GM23248 (cell line): ENCODE data around the gene DNAH14. TPM values are rescaled to one million over a fixed set of nuclear protein-coding genes. Genes with fewer than 3 reads are reported as not detected.
A peak's percentile ranks its signal among the peaks of the same experiment; 100 is the strongest.

ENCODE experiments used
- DNase-seq: peaks from one replicate; pipeline ENCODE4 v3.0.0-alpha.2; 2015
- H2AFZ ChIP-seq: fragments of 200-600 bp; sonication (generic); 2 replicates; pipeline ENCODE4 v1.6.1; 2016; ENCODE audit warnings: antibody characterized with exemption
- H3F3A ChIP-seq: fragments of 200-600 bp; sonication (generic); 2 replicates; pipeline ENCODE4 v1.6.1; 2016; ENCODE audit warnings: mild to moderate bottlenecking, antibody characterized with exemption, mixed run types; ENCODE audit not compliant: insufficient read depth
- H3K27ac ChIP-seq: fragments of 200-600 bp; sonication (generic); 2 replicates; pipeline ENCODE4 v1.5.1; 2016; ENCODE audit warnings: mild to moderate bottlenecking
- H3K27me3 ChIP-seq: fragments of 200-600 bp; sonication (generic); replicated peaks from 2 replicates; pipeline ENCODE4 v1.6.1; 2016; ENCODE audit warnings: mild to moderate bottlenecking; ENCODE audit not compliant: insufficient read depth
- H3K36me3 ChIP-seq: fragments of 200-600 bp; sonication (generic); 2 replicates; pipeline ENCODE4 v1.6.1; 2016; ENCODE audit warnings: low read depth, mild to moderate bottlenecking
- H3K4me1 ChIP-seq: fragments of 200-600 bp; sonication (generic); 2 replicates; pipeline ENCODE4 v1.6.1; 2016; ENCODE audit warnings: mild to moderate bottlenecking; ENCODE audit not compliant: insufficient read depth
- H3K4me2 ChIP-seq: fragments of 200-600 bp; sonication (generic); one replicate; pipeline ENCODE4 v1.6.1; 2016; ENCODE audit warnings: mild to moderate bottlenecking; ENCODE audit not compliant: unreplicated experiment
- H3K4me3 ChIP-seq: fragments of 200-600 bp; sonication (generic); 2 replicates; pipeline ENCODE4 v1.5.1; 2016; ENCODE audit warnings: mild to moderate bottlenecking
- H3K79me2 ChIP-seq: fragments of 200-600 bp; sonication (generic); 2 replicates; pipeline ENCODE4 v1.6.1; 2016; ENCODE audit warnings: mild to moderate bottlenecking; ENCODE audit not compliant: insufficient read depth
- H3K9ac ChIP-seq: fragments of 200-600 bp; sonication (generic); 2 replicates; pipeline ENCODE4 v1.6.1; 2016; ENCODE audit warnings: mild to moderate bottlenecking
- H3K9me2 ChIP-seq: fragments of 200-600 bp; sonication (generic); 2 replicates; pipeline ENCODE4 v1.6.1; 2016; ENCODE audit warnings: mixed run types, mild to moderate bottlenecking, moderate library complexity; ENCODE audit not compliant: insufficient read depth
- H3K9me3 ChIP-seq: fragments of 200-600 bp; sonication (generic); one replicate; pipeline ENCODE4 v1.6.1; 2017; ENCODE audit warnings: low read depth
- H4K20me1 ChIP-seq: fragments of 200-600 bp; sonication (generic); 2 replicates; pipeline ENCODE4 v1.6.0; 2016; ENCODE audit not compliant: insufficient read depth
- EZH2 ChIP-seq: fragments of 200-600 bp; sonication (generic); IDR thresholded peaks from 2 replicates; pipeline ENCODE4 v1.6.1; 2018; ENCODE audit warnings: antibody characterized with exemption, mild to moderate bottlenecking; ENCODE audit not compliant: insufficient read depth, poor library complexity, severe bottlenecking
- EZH2phosphoT487 ChIP-seq: fragments of 200-600 bp; sonication (generic); IDR thresholded peaks from 2 replicates; pipeline ENCODE4 v1.6.1; 2018; ENCODE audit warnings: antibody characterized with exemption, moderate library complexity, mild to moderate bottlenecking, low read depth; ENCODE audit not compliant: insufficient read depth
- WGBS, 2 experiments: methylation state at CpG; one replicate each; pipeline ENCODE4 v1.1.6; 2015 to 2017; ENCODE audit warnings: low lambda C conversion rate in 2 of 2, low coverage in 1 of 2; ENCODE audit errors: missing lambda C conversion rate in 2 of 2; 5-methylcytosine and 5-hydroxymethylcytosine counted together
- in situ Hi-C: fragments of 300-500 bp; cut with MboI; formaldehyde crosslinking; loops from 2 replicates; pipeline ENCODE4 v1.15.0; 2020
- polyA plus RNA-seq: library from polyadenylated mRNA; unstranded; fragments of >200 nt; fragmentation: Nextera tagmentation; extraction: Ambion mirVana; gene quantifications from 2 replicates; pipeline ENCODE4 v1.2.1, GENCODE V29; 2016
- total RNA-seq: library from RNA; depleted of rRNA; stranded (reverse); fragments of >200 nt; shearing (Covaris generic); gene quantifications from 2 replicates; pipeline ENCODE4 v1.2.3, GENCODE V29; 2014

The DNAH14 gene
- total and polyA plus RNA-seq, 2 experiments from 2014 or later: 9.9 to 20.8 TPM

DNA sequence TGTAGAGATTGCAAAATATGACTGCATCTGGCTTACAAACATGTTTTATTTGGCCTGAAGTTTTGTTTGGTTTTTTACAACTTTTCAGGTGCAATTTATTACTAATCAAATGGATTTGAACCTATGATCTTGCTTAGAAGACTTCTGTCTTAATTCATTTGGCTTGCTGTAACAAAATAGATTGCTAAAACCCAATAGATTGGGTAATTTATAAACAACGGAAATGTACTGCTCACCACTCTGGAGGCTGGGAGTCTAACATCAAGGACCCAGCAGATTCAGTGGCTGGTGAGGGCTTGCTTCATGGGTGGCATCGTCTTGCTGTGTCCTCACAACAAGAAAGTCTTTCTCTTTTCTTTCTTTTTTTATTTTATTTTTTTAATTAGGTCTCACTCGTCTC lies 425.4 kb downstream of the DNAH14 start:
- Histone ChIP-seq H3K4me1 (no peaks in the 10 kb centered on the region), H3K36me3 (no peaks in the 10 kb centered on the region), H3K9me2 (no peaks in the 10 kb centered on the region), H2AFZ (no peak overlapping the region), H3K9me3 (no peaks in the 10 kb centered on the region), H3K27ac (no peak overlapping the region), H3F3A (no peaks in the 10 kb centered on the region), H3K4me3 (no peak overlapping the region), H4K20me1 (no peaks in the 10 kb centered on the region), H3K79me2 (no peaks in the 10 kb centered on the region), H3K9ac (no peak overlapping the region), H3K27me3 (0 out of 2 replicates have a peak, but pooled peaks cover 3% of the 10 kb centered on the region), H3K4me2 (no peak overlapping the region)
- no peak for TF ChIP-seq EZH2phosphoT487
- no peak for TF ChIP-seq EZH2
- DNase-seq: no peak
- 37 to 44% methylated on average over 3 of the region's 3 CpGs for WGBS, 2 experiments
- in situ Hi-C loops: no loop called here

GRCh38 chr1:225355863-225356262 lies 426.4 kb downstream of the DNAH14 start:
- no peak overlapping the region for H2AFZ ChIP-seq
- no peaks in the 10 kb centered on the region for H3F3A ChIP-seq
- 0 out of 2 replicates have a peak, but pooled peaks cover 3% of the 10 kb centered on the region for H3K27me3 ChIP-seq
- no peak overlapping the region for H3K27ac ChIP-seq
- TF ChIP-seq EZH2 (no peak), EZH2phosphoT487 (no peak)
- in situ Hi-C loops: no loop called here
- no peak for DNase-seq
- no peak overlapping the region for H3K9ac ChIP-seq
- no peaks in the 10 kb centered on the region for H3K36me3 ChIP-seq
- no peaks in the 10 kb centered on the region for H4K20me1 ChIP-seq
- no peaks in the 10 kb centered on the region for H3K4me1 ChIP-seq
- no peaks in the 10 kb centered on the region for H3K9me3 ChIP-seq
- H3K4me3 ChIP-seq: no peak overlapping the region
- no peak overlapping the region for H3K4me2 ChIP-seq
- WGBS, 2 experiments: 42 to 43% methylated on average over 1 of the region's 1 CpG
- H3K79me2 ChIP-seq: no peaks in the 10 kb centered on the region
- H3K9me2 ChIP-seq: no peaks in the 10 kb centered on the region

- Histone ChIP-seq H3K79me2 (no peaks in the 10 kb centered on the region), H3K27ac (no peak overlapping the region), H3K9ac (no peak overlapping the region), H3K27me3 (0 out of 2 replicates have a peak, but pooled peaks cover 3% of the 10 kb centered on the region), H3K4me2 (no peak overlapping the region), H3K4me3 (no peak overlapping the region), H3K9me3 (no peaks in the 10 kb centered on the region), H3F3A (0 out of 2 replicates have a peak, but pooled peaks cover 7% of the 10 kb centered on the region), H2AFZ (no peak overlapping the region), H3K36me3 (no peaks in the 10 kb centered on the region), H3K4me1 (0 out of 2 replicates have a peak, but pooled peaks cover 3% of the 10 kb centered on the region), H4K20me1 (no peaks in the 10 kb centered on the region), H3K9me2 (no peaks in the 10 kb centered on the region)
- DNase-seq: no peak
- TF ChIP-seq EZH2phosphoT487: no peak
- TF ChIP-seq EZH2: no peak
- 65 to 67% methylated on average over 4 of the region's 4 CpGs for WGBS, 2 experiments
- in situ Hi-C loops: no loop called here
These were observed 430.6 kb downstream of the DNAH14 start for GRCh38 chr1:225360119-225360518.

DNA sequence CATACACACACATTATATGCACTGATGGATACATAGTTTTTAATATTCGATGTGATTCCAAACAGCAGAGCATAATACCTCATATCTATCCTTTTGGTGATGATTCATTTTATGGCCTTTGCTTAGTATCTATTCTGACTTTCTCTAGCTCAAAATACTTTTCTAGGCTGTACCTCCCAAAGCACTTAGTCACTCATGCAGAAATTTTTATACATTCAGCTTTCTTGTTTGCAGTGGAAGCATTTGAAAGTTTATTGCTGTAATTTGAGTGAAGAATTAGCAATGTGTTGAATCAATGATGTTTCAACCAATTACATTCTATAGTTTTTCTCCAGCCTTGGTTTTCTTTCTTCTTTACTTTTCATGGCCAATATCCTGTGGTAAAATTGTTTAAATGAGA lies 431.7 kb downstream of the DNAH14 start:
- Histone ChIP-seq H3F3A (0 out of 2 replicates have a peak, but pooled peaks cover 7% of the 10 kb centered on the region), H3K4me1 (0 out of 2 replicates have a peak, but pooled peaks cover 3% of the 10 kb centered on the region), H3K4me3 (no peak overlapping the region), H3K79me2 (no peaks in the 10 kb centered on the region), H3K36me3 (no peaks in the 10 kb centered on the region), H2AFZ (no peak overlapping the region), H3K9me2 (no peaks in the 10 kb centered on the region), H3K4me2 (no peak overlapping the region), H3K9ac (no peak overlapping the region), H4K20me1 (no peaks in the 10 kb centered on the region), H3K27ac (no peak overlapping the region), H3K9me3 (no peaks in the 10 kb centered on the region), H3K27me3 (0 out of 2 replicates have a peak, but pooled peaks cover 3% of the 10 kb centered on the region)
- peak; percentile 32 for DNase-seq
- in situ Hi-C loops: no loop called here
- TF ChIP-seq EZH2 (no peak), EZH2phosphoT487 (no peak)
- 82 to 94% methylated on average over 1 of the region's 1 CpG for WGBS, 2 experiments

DNA sequence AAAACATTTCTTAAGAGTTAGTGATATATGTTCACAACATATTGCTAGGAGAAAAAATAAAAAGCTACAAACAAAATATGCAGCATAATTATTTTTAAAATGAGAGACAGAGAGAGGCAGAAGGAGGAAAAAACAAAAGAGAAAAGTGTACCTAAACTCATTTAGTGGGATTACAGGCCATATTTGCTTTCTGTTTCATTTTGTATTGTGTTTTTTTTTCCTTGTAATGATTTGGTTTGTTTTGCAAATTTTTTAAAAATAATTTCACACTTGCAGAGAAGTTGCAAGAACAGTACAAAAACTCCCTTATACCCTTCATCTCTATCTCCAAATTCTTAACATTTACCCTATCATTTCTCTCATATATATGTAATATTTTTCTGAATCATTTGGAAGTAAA lies 433.3 kb downstream of the DNAH14 start:
- 0 out of 2 replicates have a peak, but pooled peaks cover 3% of the 10 kb centered on the region for H3K4me1 ChIP-seq
- H3F3A ChIP-seq: 0 out of 2 replicates have a peak, but pooled peaks cover 7% of the 10 kb centered on the region
- no peak overlapping the region for H3K4me2 ChIP-seq
- no peak overlapping the region for H3K4me3 ChIP-seq
- no peaks in the 10 kb centered on the region for H3K27me3 ChIP-seq
- no peak overlapping the region for H3K9ac ChIP-seq
- no peaks in the 10 kb centered on the region for H3K9me2 ChIP-seq
- H4K20me1 ChIP-seq: no peaks in the 10 kb centered on the region
- H3K79me2 ChIP-seq: no peaks in the 10 kb centered on the region
- H3K27ac ChIP-seq: no peak overlapping the region
- in situ Hi-C loops: no loop called here
- no peak overlapping the region for H2AFZ ChIP-seq
- DNase-seq: no peak
- no peaks in the 10 kb centered on the region for H3K9me3 ChIP-seq
- TF ChIP-seq EZH2phosphoT487 (no peak), EZH2 (no peak)
- H3K36me3 ChIP-seq: no peaks in the 10 kb centered on the region
